Measurements from ENCODE around the gene UBE2D3.

Gene UBE2D3

GRCh38 chr4:102850370-102850769 is 23.0 kb upstream of the UBE2D3 start:
- ChIA-PET CTCF (no interaction called here), POLR2A (ENCODE audit: low non-redundant PET) (no interaction called here)
- no peak for DNase-seq (ENCODE audit: low spot score)
- H3K27ac ChIP-seq = no peak overlapping the region
- TF ChIP-seq, protein P1, sequence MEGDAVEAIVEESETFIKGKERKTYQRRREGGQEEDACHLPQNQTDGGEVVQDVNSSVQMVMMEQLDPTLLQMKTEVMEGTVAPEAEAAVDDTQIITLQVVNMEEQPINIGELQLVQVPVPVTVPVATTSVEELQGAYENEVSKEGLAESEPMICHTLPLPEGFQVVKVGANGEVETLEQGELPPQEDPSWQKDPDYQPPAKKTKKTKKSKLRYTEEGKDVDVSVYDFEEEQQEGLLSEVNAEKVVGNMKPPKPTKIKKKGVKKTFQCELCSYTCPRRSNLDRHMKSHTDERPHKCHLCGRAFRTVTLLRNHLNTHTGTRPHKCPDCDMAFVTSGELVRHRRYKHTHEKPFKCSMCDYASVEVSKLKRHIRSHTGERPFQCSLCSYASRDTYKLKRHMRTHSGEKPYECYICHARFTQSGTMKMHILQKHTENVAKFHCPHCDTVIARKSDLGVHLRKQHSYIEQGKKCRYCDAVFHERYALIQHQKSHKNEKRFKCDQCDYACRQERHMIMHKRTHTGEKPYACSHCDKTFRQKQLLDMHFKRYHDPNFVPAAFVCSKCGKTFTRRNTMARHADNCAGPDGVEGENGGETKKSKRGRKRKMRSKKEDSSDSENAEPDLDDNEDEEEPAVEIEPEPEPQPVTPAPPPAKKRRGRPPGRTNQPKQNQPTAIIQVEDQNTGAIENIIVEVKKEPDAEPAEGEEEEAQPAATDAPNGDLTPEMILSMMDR (conservative IDR thresholded peaks at IDR 0.05; ENCODE audit: low read depth) = no peak

GRCh38 chr4:102849579-102850104 is 22.3 kb upstream of the UBE2D3 start:
- CTCF ChIA-PET = no interaction called here
- no peak for DNase-seq (ENCODE audit: low spot score)
- POLR2A ChIA-PET (ENCODE audit: low non-redundant PET) = no interaction called here
- no peak overlapping the region for H3K27ac ChIP-seq
- TF ChIP-seq, protein P1 (conservative IDR thresholded peaks at IDR 0.05; ENCODE audit: low read depth) = no peak

DNA sequence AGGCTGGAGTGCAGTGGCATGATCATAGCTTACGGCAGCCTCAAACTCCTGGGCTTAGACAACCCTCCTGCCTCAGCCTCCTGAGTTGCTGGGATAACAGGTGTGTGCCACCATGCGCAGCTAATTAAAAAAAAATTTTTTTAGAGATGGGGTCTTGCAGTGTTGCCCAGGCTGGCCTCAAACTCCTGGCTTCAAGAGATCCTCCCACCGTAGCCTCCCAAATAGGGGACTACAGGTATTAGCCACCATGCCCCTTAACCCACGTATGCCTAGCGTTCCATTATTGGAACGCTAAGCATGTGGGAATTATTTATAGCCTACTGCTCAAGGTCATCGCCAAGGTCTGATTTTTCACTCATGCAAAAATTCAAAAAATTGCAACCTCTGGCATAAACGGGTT is 20.3 kb upstream of the UBE2D3 start:
- no peak overlapping the region for H3K27ac ChIP-seq
- ChIA-PET CTCF (no interaction called here), POLR2A (ENCODE audit: low non-redundant PET) (no interaction called here)
- no peak for DNase-seq (ENCODE audit: low spot score)
- TF ChIP-seq, protein P1 (conservative IDR thresholded peaks at IDR 0.05; ENCODE audit: low read depth) = no peak

DNA sequence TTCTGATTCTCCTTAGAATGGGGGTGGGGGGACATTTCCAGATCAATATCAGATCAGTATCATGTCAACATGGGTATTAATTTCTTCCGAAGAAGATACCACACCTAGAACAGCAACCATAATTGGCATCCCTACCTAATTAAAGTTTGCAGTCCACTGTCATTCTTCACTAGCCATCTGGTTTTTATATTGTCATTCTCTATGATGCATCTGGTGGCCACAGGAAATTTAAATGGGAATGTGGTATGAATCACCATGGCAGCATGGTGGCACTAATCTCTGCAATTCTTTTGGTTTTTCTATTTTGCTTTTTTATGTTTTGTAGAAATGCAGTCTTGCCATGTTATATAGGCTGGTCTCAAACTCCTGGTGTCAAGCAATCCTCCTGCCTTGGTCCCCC is 16.6 kb upstream of the UBE2D3 start:
- TF ChIP-seq, protein P1 (conservative IDR thresholded peaks at IDR 0.05; ENCODE audit: low read depth) = no peak
- ChIA-PET POLR2A (ENCODE audit: low non-redundant PET) (no interaction called here), CTCF (no interaction called here)
- no peak for DNase-seq (ENCODE audit: low spot score)
- H3K27ac ChIP-seq = no peak overlapping the region

DNA sequence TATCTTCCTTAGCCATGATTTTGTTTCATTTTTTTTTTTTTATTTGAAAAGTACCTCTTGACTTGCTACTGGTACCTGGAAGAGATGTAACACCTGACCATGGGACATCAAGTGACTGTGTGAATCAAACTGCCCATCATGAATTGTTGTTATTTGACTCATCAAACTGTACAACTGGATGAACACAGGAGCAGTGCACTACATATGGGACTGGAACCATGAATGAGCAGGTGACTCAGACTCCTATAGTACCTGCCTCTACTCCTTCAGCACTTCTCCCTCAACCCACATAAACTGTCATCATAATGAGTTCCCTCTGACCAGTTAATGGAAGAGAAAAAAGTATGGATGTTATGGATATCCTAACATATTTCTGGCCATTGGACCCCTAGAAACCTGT is 15.9 kb upstream of the UBE2D3 start:
- POLR2A ChIA-PET (ENCODE audit: low non-redundant PET) = no interaction called here
- DNase-seq (ENCODE audit: low spot score) = no peak

GRCh38 chr4:102842367-102842766 is 15.0 kb upstream of the UBE2D3 start:
- POLR2A ChIA-PET (ENCODE audit: low non-redundant PET) = no interaction called here
- TF ChIP-seq, protein P1 (conservative IDR thresholded peaks at IDR 0.05; ENCODE audit: low read depth) = no peak
- H3K27ac ChIP-seq = no peak overlapping the region
- no peak for DNase-seq (ENCODE audit: low spot score)
- CTCF ChIA-PET = no interaction called here

More for the DNA sequence above, 15.9 kb upstream of the UBE2D3 start:
- CTCF ChIA-PET = no interaction called here
- TF ChIP-seq, protein P1 (conservative IDR thresholded peaks at IDR 0.05; ENCODE audit: low read depth) = no peak
- no peak overlapping the region for H3K27ac ChIP-seq

DNA sequence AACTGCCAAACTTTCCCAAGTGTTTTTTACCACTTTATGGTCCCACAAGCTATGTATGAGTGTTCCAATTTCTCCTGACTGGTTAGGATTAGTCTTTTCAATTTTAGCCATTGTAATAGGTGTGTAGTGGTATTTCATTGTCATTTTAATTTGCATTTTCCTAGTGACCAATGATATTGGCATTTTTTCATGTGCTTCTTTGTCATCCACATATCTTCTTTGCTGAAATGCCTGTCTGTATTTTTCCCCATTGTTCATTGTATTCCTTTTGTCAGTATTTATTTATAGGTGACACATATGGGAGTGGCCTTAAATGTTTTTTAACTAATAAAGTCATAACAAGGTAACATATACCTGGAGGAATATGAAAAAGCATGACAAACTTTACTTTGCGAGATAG is 9.2 kb upstream of the UBE2D3 start:
- CTCF ChIA-PET = no interaction called here

More for the DNA sequence above, 9.2 kb upstream of the UBE2D3 start:
- no peak overlapping the region for H3K27ac ChIP-seq
- POLR2A ChIA-PET (ENCODE audit: low non-redundant PET) = no interaction called here
- no peak for DNase-seq (ENCODE audit: low spot score)
- TF ChIP-seq, protein P1 (conservative IDR thresholded peaks at IDR 0.05; ENCODE audit: low read depth) = no peak
